ENCODE measurements around the gene PRAMEF20.

PRAMEF20 gene

DNA sequence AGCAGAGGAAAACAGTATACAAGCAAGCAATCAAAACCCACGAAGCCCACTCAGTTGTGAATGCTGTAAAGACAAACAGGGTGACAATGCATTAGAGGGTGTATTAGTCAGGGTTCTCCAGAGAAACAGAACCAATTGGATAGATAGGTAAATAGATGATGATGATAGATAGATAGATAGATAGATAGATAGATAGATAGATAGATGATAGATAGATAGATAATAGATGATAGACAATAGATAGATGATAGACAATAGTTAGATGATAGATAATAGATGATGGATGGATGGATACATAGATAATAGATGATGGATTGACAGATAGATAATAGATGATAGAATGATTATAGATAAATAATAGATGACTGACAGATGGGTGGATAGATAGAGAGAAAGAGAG, 55.3 kb downstream of the PRAMEF20 start:
- no peak for DNase-seq

GRCh38 chr1:13469343-13469742, 59.1 kb downstream of the PRAMEF20 start:
- DNase-seq = no peak

Data from fibroblast of skin of right biceps (primary cell).